GM19452 (cell line): ENCODE measurements around the gene MR1.
A peak's percentile ranks its signal among the peaks of the same experiment; 100 is the strongest.

Experiments
- ATAC-seq: cut with Tn5 transposase; IDR thresholded peaks from one replicate; pipeline ENCODE4 v1.9.1; 2021; ENCODE audit not compliant: unreplicated experiment

Gene MR1

DNA sequence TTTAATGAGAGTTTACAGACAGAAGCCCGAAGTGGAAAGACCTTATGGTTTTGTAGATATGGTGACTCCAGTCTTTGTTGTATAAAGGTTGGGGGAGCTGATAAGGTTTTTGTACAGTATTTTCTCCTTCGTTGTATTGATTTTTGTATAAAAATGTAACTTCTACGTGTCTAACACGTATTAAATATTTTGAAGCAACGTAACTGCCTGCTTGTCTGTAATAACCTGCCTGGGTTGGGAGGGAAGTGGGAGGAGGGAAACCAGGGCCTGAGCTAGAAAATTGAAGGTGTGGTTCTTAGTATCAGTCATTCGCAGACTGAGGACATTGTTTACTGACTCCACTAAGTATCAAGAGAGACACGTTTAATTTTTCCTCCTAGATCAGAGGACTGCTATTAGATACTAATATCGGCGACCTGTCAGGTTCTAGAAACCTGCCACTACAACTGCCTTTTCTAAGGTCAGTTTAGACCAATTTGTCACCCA is 56.9 kb downstream of the MR1 start:
- no peak for ATAC-seq

DNA sequence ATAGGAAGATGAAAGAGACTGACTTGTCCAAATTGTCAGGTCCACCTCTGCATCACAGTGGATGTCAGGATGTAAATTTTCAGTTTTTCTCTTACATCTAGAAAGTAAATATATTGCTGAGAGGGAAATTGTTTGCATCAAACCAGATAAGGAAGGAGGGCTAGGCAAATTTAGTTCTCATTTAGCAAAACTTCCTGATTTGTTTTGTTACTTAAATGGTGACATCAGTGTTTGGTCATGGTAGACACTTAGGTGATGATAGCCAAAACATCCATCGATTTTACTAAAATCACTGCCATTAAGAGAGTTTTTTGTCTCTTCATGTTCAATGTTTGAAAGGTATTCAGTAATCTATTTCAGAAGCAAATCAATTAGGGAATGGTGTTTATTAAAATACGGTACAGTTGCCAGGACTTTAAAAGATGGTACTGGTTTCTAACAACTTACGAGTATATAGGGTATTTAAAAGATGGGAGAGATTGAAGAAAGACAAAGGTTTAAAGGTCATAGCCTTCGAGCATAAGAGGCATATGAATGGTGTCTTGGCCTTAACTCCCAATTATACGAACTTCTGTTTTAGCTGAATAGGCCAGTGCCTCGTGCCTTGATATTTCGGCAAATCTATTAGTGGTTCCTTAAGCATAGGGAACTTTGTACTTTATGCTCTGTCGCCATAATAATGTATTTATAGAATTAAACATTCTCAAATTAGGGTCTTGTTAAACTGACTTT is 57.7 kb downstream of the MR1 start:
- no peak for ATAC-seq

DNA sequence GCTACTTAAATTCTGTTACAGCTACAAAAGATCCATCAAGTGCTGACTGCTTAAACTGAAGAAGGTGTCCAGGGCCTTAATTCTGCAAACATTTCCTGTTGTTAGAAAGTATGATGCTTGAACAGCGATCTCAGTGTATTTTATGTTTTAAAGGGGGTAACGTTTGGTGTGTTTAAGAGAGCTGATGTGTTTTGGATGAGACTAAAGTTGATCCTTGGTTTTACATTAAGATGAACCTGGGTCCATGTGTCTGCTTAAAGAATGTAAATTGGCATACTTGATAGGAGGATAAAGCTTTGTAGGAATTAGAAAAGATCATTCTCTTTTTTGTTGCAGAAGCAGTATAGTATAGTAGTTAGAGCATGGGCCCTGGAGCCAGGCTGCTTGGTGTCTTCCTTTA is 58.3 kb downstream of the MR1 start:
- ATAC-seq, result no peak

GRCh38 chr1:181092883-181093458 is 59.2 kb downstream of the MR1 start:
- ATAC-seq, result no peak

DNA sequence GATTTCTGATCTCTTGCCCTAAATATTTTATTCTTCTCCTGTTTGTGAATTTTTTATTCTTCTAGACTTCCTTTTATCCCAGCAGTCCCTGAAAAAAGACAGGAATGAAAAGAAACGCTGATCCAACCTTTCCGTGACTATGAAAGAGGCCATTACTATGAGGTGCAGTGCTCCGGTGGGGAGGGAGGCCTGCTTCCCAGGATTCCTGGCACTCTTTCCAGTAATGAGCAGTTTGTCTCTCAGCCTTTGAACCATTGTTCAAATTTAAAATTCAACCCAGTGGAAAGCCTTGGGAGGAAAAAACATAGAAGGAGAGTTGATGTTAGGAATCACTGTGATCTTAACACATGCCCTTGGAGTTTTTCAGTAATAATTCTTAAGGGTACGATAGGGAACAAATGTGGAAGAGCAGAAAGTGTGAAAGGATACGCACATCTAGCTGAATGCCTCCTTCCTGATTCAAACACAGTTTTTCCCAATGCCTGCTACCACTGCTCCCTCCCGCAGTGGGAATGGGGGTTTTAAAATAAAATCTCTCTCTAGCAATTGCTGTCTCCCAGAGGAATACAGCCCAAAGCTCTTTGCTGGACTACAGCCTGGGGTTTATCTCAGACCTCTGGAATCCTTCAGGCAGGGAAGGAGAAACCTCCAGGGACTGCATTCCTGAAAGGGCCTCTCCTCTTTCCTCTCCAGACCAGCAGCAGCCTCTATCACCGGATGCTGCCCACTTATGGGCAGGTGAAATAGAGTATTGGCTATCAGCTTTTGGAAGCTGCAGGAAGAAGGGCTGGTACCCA is 60.8 kb downstream of the MR1 start:
- ATAC-seq, result no peak

GRCh38 chr1:181095260-181095659 is 61.5 kb downstream of the MR1 start:
- ATAC-seq, result no peak

DNA sequence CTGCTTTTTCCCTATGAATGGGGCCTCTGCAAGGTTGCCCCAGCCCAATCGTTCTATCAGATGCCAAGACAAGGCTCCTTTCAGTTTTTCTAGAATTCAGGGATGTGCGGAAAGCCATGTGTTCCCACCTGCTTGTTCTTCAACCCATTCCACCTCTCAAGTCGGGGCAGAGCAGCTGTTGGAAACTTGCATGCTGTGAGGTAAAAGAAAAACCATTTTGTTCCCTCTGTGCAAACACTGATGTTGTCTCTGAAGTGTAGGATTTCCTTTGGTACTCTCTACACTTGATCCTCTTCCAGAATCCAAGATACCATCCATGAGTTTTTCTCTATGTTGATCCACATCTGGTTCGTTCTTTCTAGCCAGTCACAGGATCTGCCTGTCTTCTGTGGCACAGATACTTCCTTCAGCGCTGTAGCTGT is 62.0 kb downstream of the MR1 start:
- ATAC-seq, result no peak

DNA sequence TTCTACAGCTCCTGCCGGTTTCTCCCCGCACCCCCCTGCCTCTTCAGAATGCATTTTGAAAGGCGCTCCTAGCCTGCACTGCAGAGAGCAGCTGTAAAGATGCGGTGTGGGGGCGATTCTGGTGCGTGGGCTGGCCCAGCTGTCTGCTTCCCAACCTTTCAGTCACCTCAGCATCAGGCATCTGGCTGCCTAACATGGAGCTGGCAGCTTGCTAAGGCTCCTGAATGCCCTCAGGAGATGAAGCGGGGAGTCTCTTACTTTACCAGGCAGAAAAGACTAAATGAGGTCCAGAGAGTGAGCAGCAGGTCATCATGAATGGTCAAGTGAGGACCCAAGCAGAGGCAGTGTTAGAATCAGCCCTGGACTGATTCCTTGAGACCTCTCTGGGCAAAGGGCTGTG is 63.5 kb downstream of the MR1 start:
- no peak for ATAC-seq

- peak; percentile 62 for ATAC-seq
Measured at GRCh38 chr1:181099152-181100014, 65.6 kb downstream of the MR1 start.

DNA sequence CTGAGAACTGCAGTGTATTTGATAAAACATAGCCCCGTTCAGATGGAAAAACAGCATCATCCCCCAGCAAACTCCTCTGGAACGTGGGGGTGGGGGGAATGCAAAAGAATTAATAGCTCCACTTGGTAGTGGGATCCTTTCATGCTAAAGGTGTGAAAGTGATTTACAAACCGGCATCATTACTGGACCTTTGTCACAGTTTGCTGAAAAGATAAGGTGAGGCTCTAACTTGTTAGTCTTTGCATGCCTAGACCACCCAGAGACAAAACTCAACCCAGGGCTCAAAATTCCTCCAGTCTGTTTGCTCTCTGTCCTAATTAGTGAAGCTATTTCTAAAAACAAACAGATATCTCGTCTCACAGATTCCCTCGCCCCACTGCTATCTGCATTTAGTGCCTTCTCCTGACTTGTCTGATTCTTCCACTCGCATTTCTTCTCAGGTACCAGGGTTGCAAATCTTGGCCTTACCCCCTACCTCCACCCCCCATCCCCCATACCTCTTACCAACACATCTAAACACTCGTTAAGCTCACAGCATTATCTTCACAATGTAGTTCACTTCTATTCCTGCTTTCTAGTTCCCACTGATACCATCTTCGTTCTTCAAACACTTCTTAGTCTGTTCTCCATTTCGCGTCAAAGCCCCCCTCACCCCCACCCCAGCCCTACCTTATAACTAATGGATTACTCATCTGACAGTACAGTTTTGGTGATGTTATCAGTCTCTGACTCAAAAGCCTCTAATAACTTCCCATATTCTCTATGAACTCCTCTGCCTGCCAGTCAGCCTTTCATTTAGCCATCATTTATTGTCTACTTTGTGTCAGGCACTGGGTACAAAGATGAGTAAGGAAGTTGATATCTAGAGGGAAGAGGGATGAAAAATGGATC is 66.5 kb downstream of the MR1 start:
- ATAC-seq, result no peak

- no peak for ATAC-seq
Measured at GRCh38 chr1:181100934-181101333, 67.2 kb downstream of the MR1 start.

DNA sequence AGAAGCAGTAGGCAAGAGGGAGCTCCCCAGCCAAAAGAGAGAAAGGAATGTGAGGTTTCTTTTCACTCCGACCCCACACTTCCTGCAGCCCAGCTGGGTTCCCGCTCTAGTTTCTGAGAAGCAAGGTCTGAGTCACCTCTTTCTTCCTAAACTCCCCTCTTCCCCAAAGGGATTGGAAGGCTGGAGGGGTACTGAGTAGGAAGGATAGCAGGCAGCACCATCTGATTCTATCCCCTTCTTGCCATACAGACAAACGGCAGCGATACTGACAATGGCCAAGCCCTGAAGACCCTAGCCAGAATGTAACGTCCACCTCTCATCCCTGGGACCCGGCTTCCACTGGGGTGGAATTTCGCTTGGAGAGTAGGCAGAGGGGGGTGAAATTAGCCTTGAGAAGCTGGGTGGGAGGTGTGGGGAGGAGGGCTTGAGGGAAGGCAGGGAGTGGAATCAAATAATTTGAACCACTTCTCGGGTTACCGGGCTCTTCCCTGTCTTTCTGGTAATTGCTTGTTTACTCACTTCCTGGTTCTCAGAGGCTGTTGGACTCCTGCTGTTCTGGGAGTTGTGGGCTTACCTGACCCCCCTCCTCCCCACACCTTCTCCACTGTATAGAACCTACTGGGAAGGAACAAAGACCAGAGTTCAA is 67.9 kb downstream of the MR1 start:
- no peak for ATAC-seq

DNA sequence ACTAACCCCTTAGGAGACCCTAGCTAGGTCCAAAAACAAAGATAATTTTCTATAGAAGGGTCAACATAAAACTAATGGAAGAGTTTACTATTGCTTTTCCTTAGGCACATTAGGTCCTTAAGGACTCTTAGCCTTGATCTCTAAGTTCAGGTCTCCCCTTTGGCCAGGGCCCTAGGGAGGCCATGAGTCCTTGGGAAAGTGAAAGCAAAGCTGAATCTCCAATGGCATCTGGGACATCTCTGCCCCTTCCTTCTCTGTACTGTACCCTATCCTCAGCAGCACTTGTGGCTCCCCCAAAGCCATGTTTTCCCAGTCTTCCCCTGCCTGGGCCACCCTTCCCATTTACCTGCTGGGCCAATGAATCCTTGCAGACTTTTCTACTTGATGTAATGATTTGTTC is 69.1 kb downstream of the MR1 start:
- no peak for ATAC-seq

DNA sequence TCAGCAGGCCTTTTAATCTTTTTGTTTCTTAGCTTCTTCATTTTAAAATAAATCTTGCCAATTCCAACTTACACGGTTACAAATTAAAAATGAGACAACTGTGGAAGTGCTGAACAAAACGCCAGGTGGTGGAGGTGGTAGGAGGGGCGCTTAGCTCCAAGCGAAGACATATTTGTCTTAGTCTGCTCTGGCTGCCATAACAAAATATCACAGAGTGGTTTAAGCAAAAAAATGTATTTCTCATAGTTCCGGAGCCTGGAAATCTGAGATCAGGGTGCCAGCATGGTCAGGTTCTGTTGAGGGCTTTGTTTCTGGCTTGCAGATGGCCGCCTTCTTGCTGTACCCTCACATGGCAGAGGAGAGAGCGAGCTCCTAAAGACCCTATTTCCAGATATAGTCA is 69.6 kb downstream of the MR1 start:
- ATAC-seq, result no peak

GRCh38 chr1:181104042-181104789 is 70.4 kb downstream of the MR1 start:
- ATAC-seq, result no peak

- peak; percentile 31 for ATAC-seq
Measured at GRCh38 chr1:181104790-181105133, 71.0 kb downstream of the MR1 start.

GRCh38 chr1:181105134-181106021 is 71.6 kb downstream of the MR1 start:
- ATAC-seq, result peak; percentile 74

DNA sequence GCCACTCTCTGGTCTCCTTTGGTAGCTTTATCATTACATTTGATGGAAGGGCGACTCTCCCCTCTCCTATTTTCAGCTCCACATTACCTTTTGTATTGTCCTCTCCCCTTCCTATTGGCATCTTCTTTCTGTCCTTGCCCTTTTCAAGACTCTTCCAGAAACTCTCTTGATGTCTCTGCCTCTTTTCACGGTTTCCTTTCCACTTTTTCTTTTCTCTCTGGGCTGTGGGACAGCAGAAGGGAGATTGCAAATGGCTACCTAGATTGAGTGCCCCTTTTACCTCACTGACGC is 72.2 kb downstream of the MR1 start:
- no peak for ATAC-seq
